ENCODE results near the gene IL23A.

DNA sequence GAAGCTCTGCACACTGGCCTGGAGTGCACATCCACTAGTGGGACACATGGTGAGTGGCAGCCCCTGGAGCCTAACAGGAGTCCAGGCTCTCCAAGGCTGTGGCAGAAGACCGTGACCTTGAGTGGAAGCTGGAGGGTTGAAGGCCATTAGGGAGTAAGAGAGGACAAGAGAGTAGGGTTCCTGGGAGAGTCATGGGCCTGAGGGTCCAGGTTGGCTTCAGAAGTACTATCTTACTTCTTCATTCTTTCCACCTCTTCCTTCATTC, 406 bp downstream of the IL23A start:
- TF ChIP-seq CTCF (IDR thresholded peaks at IDR 0.05; ENCODE audit: low read depth, low read length, poor library complexity, severe bottlenecking) (no peak), EZH2phosphoT487 (IDR thresholded peaks at IDR 0.05; ENCODE audit: borderline replicate concordance, low read length) (no peak)
